Islet of Langerhans (tissue), 1 donor: ENCODE data around the gene NT5DC4.

Experiments
- FAIRE-seq: peaks from one replicate; lab custom pipeline; 2011; peaks lifted over from hg19 to GRCh38; lab: Jason Lieb, UNC

Gene NT5DC4

DNA sequence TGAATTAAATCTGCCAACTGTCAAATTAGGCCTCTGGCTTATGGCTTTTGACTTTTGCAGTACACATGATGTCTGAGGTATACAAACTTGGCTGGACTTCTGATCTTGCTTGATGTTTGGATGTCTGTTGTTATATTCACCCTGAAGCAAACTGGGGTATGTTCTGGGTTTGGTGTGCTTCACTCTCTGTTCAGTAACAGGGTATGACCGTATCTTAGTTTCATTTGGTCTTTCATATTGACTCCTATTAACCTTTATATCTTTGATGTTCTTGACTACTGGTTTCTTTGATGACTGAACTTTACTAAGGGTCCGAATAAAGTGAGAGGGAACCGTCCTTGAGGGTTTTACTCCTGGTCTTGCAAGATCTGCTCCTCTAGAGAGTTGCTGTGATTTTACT is 35.4 kb downstream of the NT5DC4 start:
- no peak for FAIRE-seq

DNA sequence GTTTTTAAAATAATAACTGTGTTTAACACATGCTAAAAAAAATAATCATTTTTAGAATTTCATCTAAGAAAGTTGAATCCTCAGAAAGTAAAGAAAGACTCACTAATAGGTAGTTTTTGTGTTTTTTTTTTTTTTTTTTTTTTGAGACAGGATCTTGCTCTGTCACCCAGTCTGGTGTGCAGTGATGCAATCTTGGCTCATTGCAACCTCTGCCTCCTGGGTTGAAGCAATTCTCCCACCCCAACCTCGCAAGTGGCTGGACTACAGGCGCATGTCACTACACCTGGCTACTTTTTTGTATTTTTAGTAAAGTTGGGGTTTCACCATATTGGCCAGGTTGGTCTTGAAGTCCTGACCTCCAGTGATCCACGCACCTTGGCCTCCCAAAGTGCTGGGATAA is 36.4 kb downstream of the NT5DC4 start:
- FAIRE-seq = no peak

DNA sequence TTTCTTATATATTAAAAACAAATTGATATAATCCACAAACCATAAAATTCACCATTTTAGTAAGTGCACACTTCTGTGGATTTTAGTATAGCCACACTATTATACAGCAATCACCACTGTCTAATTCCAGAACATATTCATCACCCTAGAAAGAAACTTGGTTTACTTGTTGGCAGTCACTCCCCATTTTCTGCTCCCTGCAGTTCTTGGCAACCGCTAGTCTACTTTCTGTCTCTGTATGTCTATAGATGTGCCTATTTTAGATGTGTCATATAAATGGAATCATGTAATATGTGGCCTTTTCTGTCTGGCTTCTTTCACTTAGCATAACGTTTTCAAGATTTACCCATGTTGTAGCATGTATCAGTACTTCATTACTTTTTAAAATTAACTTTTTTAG is 37.9 kb downstream of the NT5DC4 start:
- FAIRE-seq = no peak

DNA sequence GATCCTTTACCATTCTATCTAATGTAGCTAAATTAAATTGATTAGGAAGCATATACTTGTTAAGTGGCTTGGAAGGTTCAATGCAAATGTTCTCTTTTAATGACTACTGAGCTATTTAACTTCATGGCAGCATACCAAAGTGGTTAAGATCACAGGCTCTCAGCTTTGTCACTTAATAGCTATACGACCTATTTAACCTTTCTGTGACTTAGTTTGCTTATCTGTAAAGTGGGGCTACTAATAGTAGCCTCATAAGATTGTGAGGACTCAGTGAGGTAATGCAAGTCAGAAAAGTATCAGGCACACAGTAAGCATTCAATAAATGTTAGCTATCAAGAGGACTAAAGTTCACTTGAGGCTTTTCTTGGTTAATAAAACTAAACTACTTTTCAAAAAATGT is 39.3 kb downstream of the NT5DC4 start:
- FAIRE-seq = no peak

DNA sequence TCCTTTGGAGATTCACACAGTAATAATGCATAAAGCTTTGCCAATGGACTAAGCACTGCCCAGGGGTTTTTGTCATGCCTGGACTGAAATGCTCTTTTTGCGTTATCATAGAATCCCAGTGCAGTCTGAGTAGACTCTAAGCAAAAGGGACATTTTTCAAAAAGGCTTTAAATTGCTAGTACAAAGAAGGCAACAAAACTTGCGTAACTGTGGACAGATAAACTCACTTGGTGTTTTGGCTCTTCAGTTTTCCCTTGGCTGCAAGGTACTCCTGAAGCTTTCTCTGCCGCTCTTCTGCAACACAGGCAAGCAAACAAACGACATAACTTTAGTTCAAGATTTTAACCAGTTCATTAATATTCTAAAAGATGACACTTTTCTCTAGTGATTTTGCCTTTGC is 41.5 kb downstream of the NT5DC4 start:
- no peak for FAIRE-seq

DNA sequence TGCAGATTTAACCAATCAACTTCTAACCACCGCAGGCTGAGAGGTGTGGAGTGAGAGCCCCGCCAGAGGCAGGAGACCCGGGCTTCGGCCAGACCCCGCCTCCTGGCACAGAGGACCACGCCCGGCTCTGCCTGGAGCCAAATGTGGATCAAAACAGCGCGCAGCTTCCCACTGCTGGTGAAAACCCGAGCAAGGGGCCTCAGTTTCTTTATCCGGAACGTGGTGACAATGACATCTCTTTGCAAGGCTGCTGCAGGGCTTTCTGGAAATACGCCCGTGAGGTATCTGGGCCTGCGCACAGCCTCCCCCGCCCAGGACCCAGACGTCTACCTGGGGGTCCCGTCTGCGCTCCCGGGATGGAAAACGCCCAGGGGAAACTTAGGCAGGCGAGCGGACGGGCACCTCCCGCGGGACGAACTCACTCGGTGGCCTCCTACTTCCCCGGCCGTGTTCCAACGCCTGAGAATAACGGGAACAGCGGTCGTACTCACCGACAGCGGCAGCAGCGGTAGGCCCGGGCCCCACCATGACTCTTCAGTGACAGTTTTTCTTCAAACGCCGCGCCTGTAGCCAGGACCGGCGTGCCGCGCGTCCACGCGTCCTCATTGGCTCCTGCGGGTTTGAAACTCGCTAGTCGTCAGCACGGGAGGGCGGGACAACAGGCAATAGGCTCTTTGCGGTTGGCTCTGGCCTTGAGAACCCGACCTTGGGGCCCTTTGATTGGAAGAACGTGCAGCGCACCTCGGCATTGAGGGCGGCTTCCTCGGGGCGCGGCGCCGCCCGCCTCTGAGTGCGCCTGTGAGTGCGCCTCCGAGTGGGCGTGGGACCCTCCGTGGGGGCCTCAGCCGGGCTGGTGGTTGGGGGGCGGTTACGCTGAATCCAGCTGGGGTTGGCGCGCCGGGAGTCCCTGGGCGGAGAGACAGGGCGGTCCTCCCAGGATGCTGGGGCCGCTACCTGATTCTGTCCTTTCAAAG is 43.5 kb downstream of the NT5DC4 start, which contains the start of gene CKAP2L:
Gene CKAP2L, minus strand, starts transcription at position 539 of the 974 bp plus-strand sequence. Its CDS starts 11 bp downstream, at position 528.
- FAIRE-seq = peak; percentile 91

DNA sequence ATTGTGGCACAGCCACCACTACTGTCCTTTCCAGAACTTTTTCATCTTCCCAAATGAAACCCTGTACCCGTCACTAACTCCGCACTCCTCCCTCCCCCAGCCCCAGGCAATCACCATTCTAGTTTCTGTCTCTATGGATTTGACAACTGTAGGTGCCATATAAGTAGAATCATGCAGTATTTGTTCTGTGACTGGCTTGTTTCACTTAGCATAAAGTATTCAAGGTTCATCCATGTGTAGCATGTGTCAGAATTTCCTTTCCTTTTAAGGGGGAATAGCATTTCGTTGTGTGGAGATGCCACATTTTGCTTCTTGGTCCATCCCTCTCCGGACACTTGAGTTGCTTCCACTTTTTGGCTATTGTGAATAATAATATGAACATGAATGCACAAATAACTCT is 44.4 kb downstream of the NT5DC4 start:
- no peak for FAIRE-seq

DNA sequence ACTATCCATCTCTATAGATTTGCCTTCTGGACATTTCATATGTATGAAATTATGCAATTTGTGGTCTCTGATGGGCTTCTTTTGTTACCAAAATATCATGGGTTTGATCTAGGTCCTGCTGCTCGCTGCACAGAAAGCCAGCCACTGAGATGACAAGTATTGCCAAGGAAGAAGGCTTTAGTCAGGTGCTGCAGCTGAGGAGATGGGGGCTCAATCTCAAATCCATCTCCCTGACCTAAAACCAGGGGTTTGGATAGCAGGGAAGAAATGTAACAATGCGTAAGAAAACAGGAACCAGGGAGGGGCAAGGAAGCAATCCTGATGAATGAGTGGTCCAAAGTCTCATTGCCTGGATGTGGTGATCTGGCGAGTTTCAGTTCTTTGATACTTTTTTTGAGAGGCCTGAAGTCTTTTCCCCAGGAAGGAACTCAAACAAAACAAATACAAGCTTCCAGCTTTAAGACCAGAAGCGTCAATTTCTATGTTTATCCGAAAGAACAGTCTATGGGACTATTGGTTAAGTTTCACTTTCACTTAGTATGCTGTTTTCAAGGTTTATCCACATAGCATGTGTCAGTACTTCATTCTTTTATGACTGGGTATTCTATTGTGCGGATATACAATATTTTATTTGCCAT is 47.0 kb downstream of the NT5DC4 start:
- no peak for FAIRE-seq

DNA sequence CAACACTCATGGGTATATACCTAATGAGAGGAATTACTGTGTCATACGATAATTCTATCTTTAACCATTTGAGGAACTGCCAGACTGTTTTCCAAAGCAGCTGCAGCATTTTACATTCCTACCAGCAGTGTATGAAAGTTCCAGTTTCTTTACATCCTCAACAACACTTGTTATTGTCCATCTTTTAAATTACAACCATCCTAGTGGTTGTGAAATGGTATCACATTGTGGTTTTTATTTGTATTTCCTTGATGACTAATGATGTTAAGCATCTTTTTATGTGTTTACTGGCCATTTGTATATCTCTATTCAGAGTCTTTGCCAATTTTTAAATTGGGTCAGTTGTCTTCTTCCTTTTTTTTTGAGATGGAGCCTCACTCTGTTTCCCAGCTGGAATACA is 47.6 kb downstream of the NT5DC4 start:
- FAIRE-seq = no peak

DNA sequence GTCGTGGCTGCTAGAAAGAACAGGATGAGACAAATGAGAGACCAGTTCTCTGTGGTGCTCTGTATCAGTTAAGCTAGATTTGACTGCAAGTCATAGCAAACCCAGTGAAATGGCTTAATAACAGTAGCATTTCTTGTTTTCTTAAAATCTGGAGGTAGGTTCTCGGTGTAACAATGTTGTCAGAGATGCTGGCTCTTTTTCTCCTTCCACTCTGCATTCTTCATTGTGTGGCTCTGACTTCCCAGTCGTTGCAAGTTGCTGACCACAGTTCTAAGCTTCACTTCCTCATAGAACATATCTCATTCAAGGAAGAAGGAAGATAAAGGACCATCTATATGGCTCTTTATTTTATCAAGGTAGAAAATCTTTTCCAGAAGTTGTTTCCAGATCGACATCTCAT is 51.5 kb downstream of the NT5DC4 start:
- no peak for FAIRE-seq

DNA sequence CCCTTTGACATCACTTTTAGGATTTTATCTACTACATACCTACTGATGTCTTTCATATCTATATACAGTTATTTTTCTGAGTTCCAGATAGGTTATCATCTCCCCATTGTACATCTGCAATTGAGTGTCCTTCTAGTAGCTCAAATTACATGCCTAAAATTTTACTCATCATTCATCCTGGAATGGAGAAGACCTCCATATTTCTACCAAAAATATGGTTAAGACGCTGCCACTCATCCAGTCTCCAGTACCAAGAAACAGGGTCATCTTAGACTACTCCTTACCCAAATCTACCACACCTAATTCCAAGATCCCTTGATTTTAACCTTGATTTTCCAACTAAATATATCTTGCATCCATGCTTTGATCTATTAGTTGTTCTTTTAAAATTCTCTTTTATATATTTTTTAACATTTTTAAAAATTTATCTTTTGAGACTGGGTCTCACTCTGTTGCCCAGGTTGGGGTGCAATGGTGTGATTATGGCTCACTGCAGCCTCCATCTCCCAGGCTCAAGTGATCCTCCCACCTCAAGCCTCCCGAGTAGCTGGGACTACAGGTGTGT is 52.2 kb downstream of the NT5DC4 start:
- FAIRE-seq = no peak

DNA sequence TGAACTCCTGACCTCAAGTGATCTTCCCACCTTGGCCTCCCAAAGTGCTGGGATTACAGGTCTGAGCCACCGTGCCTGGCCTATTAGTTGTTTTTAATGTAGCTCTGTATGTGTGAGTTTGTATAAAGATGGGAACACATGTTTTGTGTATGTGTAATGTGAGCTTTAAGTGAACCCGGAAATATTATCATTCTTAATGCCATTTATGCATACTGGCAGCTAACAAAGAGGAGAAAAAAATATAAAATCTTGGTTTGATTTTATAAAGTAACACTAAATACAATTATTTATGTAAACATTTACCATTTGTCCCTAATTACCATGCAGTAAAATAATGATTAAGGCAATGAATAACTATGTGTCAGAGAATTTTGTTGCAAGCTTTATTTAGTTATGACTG is 52.7 kb downstream of the NT5DC4 start:
- FAIRE-seq = no peak

DNA sequence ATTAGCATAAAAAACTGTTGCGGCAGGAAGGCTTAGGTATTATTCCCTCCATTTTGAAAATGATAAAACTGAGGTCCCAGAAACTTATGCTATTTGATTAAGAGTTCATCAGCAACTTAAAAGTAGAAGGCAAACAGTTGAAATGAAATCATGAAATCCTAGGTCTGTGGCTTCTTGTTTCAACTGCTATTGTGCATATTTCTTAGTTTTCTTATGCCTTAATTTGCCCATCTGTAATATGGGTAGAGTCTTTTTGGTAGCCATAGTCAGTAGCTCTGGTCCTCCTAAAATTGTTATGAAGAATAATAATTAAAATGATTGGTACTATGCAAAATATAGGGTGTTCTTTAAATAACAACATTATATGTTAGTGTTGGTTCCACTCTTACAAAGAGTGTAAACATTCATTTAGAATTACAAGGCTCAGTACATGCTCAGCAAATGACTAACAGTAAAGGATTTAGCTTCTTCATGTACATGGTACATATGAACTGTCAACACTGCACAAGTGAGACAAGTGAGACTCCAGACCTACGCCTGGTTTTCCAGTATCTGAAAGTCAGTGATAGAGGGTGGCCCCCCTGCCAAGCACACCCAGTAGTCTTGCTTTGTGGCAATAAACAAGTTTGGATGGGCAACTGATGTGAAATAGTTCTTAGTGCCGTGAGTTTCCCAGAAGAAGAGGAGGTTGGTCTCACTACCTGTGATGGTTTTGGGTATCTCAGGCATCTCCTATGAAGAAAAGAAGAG is 53.9 kb downstream of the NT5DC4 start:
- FAIRE-seq = no peak

DNA sequence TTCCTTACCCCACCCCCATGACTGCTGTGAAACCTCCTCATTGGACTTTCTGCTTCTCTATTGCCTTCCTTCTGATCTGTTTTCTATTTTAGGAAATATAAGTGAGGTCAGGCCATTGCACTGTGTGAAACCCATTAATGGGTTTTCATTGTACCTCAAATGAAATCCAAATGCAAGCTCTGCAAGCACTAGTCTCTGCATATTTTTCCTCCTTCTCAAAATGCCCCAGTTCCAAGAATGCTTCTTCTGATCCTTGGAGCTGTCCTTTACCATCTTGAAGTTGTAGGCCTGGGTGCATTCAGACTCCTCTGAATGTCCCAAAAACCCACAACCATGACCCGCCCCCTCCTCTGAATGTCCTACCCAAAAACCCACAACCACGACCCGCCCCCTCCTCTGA is 55.3 kb downstream of the NT5DC4 start:
- no peak for FAIRE-seq

DNA sequence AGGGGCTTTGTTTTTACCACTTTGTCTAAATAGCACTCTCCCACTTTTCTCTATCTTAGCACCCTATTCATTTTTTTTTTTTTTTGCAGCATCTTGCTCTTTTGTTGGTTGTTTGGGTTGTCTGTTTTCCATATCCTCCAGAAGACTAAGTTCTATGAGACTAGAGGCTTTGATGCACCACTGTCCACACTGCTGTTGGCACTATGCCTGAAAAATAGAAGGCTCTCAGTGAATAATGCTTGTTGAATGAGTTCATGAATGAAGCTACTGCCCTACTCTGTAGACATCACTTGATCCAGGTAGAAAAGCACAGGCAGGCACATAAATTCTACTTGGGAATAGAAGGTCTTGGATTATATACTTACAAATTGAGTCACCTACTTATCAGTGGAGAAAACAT is 56.2 kb downstream of the NT5DC4 start:
- no peak for FAIRE-seq

DNA sequence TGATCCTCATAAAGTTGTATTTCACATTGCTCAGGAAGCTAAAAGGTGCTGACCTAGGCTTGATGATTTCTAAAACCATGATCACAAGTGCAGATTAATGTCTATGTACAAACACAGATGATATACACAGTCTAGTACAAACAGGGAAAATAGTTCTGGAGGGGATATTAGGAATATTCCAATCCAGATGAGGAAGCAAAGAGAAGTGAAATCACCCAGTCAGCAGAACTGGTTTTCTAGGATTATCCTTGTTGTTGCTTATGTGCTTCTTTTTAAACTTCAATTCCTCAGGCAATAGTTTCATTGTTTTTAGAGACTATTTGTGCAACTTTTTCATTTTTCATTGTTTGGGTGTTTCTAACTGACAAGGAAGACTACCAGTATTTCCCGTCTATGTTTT is 58.8 kb downstream of the NT5DC4 start:
- no peak for FAIRE-seq

DNA sequence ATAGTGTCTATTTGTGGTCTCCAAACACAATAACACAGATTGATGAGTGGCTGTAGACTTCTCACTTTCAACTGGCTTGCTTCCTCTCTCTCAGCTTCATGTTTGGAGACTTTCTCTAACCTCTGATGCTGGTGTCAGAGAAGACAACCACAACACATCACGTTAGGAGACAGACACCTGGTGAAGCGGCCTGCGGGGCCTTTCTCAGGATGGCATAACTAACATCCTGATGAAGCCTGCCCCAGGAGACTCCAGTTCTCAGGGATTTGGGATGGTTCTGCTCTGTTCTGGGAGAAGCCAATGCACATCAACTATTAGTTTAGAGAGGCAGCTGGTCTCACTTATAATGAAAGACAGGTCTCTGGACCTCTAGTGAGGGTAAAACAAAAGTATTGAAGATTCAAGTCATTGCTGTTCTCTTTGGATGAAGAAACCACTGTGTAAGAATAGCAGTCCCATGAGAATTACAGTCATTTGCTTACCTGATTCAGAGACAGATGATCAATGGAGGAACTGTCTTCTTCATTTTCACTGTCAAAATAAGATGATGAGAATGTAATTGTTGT is 61.5 kb downstream of the NT5DC4 start:
- no peak for FAIRE-seq

DNA sequence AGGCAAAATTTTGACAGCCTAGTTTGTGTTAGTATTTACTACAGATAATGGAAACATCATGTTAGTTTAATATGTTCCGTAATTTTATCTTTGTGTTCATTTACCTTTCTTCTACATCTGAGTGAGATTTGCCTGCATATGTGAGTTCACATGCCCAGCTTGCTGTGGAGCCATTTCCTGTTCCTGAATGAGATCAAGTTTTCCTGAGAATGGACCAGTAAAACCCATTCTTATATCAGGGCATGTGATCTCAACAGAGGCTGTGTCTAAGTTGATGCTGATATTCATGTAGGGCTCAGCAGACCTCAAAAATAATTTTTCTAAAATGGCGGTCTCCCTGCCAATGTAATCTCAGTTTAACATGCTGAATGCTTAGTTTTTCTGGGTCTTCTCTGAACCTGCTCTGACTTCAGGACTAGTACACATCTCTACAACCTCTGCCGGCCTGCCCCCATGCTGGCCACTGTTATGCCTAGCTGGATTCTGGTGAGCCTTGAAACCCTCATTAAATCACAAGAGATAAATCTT is 62.4 kb downstream of the NT5DC4 start:
- no peak for FAIRE-seq

DNA sequence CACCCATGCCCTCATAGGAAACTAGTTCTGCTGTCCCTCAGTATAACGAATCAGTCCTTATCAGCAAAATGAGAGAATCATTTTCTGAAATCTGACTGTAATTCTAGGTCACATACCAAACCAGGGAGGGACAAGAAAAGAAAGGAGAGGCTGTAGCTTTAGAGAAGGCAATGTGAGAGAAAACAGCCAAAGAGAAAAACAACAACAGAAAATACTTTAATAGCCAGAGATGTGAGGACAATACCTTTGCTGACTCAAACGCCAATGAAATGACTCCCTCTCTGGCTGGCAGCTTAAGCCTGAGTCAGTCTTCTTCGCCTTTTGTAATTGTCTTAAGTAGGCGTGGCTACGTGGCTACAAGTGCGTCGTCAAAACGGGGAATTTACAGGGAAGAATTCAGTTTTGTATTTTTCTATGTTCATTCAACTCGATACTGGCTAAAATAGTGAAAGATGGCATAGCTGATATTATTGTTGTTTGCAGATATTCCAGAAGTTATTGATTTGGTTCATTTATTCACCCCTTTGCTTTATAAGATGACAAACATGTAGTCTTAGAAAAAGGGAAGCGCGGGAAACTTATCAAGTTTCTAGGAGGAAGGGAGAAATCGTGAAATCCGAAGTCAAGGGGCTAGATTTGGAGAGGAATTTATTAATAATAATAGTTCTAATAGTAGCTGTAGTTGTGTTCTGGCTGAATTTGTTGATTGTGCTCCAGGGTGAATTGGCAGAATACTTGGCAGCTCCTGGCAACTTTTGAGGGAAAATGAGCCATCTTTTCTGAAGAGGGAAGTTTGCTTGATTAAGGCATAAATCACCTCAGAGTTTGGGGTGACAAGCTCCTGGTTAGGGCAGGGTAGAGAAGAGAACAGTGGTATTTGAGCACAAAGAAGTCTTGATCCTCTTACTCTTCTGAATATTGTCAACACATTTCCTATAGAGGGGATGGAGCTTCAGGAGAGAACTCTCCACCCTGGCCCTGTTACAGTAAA is 63.7 kb downstream of the NT5DC4 start, which contains the start of gene IL1A:
Gene IL1A, minus strand, starts transcription at position 295 of the 991 bp plus-strand sequence. CDS start 723 bp downstream, outside the sequence.
- FAIRE-seq = no peak

DNA sequence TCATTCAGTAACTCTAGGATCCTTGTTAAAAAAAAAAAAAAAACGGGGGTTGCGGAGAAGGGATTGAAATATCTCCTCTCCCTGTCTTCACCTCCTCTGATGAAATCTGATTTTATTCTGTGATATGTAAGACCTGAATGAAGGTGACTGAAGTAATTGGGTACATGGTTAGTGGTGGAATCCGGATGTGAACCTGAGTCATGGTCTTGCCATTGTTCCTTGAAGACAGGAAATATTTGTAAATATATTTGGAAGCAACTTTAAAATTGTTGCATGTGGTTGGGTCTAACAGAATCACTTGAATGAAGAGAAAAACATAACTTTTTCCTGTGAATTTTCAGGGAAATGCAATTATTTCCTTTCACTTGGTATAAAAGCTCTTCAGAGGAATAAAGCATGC is 66.5 kb downstream of the NT5DC4 start:
- FAIRE-seq = no peak
